ENCODE results near the gene DCST1.

The DCST1 gene

DNA sequence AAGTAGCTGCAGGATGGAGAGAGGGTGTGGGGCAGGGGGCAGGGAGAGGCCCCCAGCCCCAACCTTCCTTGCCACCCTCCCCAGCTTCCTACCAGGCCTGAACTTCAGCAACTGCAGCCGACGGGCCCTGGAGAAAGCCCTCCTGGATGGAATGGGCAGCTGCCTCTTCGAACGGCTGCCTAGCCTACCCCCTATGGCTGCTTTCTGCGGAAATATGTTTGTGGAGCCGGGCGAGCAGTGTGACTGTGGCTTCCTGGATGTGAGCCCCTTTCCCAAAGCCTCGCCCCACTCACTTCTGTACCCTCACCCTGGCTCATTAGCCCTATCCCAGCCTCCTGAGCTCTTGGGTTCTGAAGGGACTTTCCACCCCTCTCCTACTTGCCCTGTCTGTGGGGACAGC lies 23.5 kb downstream of the DCST1 start:
- DNase-seq: no peak

DNA sequence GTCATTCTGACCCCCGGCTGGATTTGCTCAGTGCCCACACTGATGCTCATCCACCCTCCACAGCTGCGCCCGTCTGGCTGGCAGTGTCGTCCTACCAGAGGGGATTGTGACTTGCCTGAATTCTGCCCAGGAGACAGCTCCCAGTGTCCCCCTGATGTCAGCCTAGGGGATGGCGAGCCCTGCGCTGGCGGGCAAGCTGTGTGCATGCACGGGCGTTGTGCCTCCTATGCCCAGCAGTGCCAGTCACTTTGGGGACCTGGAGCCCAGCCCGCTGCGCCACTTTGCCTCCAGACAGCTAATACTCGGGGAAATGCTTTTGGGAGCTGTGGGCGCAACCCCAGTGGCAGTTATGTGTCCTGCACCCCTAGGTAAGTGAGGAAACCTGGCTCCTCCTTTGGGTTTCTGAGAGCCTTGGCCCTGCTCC lies 24.2 kb downstream of the DCST1 start:
- no peak for DNase-seq

DNA sequence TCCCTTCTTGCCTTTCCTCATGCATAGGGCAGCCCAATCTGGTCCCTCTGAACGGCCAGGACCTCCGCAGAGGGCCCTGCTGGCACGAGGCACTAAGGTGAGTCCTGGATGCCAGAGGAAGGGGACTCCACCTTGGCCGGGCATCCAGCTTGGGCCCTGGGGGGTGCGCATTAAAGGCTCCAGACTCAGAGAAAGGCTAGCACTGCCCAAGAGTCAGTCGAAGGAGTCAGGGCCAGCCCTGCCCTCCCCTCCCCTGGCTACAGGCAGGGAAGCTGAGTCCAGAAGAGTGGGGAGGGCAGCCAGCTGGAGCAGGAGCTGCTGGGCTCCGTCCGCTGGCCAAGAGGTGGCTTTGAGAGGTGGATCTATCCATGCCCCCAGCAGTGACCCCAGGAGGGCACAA lies 27.1 kb downstream of the DCST1 start:
- DNase-seq: no peak

DNA sequence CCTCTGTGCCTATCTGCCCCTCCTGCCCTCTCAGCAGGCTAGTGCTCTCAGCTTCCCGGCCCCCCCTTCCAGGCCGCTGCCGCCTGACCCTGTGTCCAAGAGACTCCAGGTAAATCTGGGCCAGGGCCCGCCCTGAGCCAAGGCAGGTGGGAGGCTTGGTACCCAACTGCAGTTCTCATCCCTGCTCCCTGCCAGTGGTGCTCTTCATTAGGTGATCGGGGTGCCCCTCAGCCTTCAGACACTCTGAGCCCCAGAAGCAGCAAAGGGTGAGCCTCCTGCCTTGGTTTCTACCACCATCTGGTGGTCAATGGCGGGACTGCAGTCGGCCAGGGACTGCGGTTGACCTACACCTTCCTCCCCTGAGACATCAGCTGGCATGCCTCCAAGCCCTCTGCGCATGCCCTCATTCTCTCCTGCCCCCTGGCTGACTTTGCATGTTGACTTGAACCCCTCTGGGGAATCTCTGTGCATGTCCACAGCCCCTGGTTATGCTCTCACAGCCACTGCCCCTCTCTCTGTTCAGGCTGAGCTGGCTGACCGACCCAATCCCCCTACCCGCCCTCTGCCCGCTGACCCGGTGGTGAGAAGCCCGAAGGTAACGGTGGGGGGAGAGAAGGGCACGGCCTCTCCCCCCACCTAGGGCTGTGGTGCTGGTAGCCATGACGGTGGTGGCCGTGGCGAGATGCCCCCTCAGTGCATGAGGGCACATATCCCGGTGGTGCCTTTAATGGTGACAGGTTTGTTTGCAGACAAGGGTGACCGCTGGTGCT lies 27.9 kb downstream of the DCST1 start:
- DNase-seq: peak; percentile 80 to 98 (median 92)

DNA sequence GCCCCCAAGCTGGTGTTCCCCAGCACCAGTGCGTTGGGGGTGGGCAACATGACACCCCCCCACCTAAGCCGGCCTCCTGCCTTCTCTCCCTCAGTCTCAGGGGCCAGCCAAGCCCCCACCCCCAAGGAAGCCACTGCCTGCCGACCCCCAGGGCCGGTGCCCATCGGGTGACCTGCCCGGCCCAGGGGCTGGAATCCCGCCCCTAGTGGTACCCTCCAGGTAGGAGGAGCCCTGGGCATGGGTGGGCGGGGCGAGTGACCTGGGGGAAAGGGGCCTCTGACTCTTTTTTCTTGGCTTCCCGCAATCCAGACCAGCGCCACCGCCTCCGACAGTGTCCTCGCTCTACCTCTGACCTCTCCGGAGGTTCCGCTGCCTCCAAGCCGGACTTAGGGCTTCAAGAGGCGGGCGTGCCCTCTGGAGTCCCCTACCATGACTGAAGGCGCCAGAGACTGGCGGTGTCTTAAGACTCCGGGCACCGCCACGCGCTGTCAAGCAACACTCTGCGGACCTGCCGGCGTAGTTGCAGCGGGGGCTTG lies 28.6 kb downstream of the DCST1 start:
- no peak for DNase-seq

DNA sequence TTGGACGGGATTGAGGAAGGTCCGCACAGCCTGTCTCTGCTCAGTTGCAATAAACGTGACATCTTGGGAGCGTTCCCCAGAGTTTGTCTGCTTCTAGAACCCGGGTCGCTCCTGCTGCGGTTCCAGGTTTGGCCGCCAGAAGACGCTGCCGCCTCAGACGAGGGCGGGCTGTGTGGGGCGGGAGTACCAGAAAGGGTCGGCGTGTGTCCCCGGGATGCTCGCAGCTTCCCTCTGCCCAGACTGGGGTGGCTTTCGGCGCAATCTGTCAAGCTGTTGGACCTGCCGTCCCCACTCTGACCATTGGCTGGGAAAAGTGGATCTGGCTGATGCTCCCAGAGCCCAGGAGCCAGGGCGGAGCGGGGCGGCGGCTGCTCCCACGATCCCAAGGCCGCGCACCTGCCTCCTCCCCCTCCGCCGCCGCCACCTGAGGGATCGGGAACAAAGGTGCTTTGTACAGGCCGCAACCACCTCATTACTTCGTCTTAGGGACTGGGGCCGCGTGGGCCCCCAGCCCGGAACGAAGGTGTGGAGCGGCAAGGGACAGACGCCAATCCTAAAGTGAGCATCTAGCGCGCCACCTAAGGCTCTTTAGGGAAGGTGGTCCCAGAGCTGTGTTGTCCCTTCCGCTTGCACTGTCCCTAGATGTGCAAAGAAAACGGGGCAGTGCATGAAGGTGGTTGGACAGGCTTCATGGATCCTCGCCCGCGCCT lies 29.2 kb downstream of the DCST1 start:
- peak; percentile 39 to 50 (median 44) for DNase-seq

DNA sequence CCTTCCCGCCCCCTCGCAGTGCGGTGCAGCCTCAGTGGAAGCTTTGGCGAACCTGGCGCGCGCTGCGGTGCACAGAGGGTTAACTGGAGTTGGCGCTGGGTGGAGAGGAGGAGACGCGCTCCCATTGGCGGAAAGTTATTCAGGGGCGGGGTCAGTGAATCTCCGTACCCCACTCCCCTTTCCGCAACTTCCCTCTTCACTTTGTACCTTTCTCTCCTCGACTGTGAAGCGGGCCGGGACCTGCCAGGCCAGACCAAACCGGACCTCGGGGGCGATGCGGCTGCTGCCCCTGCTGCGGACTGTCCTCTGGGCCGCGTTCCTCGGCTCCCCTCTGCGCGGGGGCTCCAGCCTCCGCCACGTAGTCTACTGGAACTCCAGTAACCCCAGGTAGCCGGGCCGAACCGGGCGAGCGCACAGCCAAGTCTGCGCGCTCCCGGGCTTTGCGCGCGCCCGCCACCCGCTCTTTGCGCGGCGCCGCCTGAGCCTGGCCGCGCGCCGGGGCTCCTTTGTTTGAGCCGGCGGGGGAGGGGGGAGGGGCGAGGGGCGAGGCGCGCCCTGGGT lies 30.0 kb downstream of the DCST1 start, which contains the start of gene EFNA4:
TSS of gene EFNA4 (plus strand) at position 191 of the 561 bp plus-strand sequence. CDS start at position 275, 84 bp downstream.
- peak; percentile 52 to 69 (median 64) for DNase-seq

DNA sequence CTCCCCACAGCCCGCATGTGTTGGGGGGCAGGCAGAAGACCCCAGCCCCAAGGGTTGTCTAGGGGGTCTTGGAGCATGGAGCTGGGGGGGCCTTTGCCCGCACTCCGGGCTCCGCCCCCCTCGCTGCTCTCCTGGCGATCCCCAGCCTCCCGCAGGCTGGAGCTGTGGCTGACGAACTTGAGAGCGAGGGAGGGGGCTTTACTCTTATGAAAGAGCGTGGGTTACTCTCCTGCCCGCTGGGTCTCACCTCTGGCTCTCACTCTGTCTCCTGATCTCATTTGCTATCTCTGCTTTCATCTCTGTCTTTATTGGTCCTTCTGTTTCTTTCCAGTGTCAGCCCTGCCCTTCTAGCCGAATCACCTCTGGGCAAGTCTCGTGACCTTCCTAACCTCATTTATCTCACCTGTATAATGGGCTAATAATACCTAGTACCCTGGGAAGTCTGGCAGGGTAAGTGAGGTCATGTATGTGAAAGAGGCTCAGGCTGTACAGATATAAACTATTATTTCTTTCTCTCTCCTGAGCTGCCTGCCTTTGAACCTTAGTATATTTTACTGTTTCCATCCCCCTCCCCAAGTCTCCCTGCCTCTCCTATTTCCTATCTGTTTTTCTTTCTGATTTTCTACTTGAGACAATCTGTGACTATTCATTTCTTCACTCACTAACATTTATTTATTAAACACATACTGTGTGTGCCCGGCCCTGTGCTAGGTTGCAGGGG lies 30.6 kb downstream of the DCST1 start:
- DNase-seq: no peak

DNA sequence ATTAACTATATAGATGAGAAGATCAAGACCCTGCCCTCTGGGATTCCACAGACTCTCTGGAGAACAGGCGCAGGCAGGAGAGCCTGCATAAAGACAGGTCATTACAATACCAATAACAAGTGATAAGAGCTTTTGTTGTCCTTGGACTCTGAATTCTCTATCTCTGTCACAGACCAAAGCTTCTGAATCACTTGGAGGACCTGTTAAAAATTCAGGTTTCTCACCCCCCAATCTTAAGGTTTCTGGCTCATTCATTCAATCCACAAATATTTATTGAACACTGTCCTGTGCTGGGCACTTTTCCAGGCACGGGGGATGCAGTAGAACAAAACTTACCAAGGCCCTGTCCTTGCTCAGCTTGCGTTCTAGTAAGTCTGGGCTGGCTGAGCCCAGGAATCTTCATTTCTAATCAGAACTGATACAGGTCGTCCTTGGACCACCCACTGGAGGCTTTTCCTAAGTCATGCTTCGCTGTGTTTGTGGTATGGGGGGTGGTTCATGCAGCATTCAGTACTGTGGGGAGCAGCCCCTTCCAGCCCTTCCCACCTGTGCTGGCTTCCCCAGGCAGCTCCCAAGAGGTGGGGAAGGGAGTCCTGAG lies 31.3 kb downstream of the DCST1 start:
- no peak for DNase-seq

DNA sequence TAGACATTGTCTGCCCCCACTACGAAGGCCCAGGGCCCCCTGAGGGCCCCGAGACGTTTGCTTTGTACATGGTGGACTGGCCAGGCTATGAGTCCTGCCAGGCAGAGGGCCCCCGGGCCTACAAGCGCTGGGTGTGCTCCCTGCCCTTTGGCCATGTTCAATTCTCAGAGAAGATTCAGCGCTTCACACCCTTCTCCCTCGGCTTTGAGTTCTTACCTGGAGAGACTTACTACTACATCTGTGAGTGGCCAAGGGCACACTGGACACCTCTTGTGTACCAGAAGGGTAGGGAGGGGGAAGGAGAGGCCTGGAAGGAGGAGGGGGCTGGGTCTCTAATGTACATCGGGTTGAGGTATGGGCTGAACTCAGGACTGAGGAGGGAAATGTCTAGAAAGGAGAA lies 33.2 kb downstream of the DCST1 start:
- DNase-seq: no peak

DNA sequence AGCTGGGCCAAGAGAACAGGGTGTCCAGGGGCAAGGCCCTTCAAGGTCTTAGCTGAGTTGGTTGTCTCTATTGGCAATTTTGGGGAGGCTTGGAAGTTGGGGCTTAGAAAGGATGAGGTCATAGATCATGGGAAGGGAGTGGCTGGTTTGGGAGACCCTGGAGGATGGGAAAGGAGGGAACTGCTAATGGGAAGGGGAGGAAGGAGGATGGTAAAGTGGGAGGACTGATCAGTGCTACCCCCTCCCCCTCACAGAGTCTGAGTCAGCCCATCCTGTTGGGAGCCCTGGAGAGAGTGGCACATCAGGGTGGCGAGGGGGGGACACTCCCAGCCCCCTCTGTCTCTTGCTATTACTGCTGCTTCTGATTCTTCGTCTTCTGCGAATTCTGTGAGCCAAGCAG lies 35.0 kb downstream of the DCST1 start:
- DNase-seq: no peak

DNA sequence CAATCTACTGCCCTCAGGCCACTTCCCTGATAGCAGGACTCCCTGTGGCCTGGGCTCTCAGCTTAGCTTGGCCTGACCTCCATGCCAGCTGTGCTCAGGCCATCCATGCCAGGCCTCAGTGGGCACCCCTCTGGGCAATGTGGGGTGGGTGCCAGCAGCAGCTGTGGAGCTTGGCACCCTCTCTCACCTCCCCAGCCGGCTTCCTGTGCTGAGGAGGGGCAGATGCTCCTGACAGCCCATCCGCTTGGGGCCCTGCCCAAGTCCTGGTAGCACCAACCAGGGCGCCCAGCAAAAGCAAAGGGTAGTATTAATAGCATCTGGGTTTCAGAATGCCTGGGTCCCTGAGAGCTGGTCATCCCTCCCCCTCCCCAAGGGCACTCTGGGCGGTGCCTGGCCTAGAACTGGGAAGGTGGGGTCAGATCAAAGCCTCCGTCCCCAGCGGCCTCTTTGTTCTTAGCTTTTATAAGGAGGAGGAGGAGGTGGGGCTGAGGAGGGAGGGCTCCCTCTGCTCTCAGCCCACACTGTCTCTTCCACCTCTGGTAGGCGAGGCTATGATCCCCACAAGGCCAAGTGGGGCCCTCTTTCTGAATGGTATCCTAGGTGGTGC lies 36.0 kb downstream of the DCST1 start:
- DNase-seq: no peak

DNA sequence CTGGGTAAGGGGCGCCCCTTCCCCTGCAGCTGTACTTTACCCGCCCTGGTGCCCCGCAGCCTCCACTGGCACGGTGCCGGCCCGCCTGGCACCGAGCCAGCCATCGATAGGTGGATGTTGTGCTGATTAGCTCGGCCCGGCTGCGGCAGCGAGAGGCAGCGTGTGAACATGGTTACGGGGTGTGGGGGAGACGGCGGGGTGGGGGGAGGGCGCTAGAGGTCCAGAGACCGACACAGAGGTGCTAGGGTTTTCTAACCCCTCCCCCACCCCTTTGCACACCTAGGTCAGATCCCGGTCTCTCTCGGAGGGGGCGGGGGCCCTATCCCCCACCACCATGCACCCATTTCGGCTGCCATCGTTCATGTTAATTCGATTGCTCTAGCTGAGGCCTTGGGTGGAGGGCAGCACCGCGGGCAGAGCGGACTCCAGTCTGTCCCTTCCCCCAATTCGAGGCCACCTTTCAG lies 36.6 kb downstream of the DCST1 start:
- DNase-seq: no peak

DNA sequence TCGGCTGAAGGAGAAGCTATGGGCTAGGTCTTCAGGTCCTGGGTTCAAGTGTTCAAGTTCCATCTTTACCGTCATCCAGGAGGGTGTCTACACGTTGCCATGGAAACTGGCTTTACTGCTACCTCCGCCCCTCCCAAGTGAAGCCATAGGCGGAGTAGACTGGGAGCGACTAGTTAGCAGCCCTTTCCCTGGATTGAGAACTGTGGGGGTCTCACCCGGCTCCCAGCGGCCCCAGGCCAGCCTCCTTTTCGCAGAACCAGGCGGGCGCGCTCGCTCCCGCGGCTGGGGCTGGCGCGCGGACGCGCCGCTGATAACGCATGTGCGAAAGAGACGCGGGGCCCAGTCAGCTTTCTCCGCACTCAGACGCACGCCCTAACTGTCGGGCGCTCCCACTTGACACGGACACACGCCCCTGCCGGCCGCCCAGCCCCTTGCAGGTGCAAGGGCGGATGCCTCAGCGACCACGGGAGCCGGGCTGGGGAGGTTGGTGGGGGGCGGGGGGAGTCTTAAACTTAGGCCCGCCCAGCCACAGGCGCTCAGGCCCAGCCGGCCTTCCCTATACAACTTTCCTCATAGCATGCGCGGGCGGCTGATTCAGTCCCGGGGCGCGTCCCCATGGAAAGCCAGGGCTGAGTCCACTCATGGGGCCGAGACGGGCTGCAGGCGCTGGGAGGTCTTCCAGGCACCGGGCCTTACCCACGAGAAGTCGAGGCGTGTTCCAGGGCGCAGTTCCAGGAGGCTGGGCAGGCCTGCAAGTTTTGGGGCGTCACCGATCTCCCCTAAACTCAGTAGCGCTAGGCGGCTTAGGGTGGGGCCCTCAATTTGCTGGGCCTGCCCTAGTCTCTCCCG lies 37.3 kb downstream of the DCST1 start:
- peak; percentile 50 to 72 (median 64) for DNase-seq

DNA sequence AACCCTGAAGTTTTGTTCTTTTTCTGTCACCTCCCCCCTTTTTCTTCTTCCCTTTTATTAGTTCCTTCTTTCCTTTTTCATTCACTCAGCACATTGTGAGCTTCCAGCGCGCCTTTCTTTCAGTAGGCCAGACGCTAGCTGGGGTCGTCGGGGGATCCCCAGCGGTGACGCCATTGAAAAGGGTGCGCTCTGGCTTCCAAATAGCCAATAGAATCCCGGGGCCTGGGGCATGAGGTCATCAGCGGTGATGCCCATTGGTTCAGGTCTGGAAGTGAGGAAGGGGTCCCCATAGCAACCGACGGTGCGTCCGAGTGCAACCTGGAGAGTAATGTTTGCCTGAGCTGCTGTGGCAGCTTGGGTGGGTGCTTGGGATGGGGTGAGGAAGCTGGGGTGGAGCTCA lies 38.1 kb downstream of the DCST1 start:
- DNase-seq: no peak

DNA sequence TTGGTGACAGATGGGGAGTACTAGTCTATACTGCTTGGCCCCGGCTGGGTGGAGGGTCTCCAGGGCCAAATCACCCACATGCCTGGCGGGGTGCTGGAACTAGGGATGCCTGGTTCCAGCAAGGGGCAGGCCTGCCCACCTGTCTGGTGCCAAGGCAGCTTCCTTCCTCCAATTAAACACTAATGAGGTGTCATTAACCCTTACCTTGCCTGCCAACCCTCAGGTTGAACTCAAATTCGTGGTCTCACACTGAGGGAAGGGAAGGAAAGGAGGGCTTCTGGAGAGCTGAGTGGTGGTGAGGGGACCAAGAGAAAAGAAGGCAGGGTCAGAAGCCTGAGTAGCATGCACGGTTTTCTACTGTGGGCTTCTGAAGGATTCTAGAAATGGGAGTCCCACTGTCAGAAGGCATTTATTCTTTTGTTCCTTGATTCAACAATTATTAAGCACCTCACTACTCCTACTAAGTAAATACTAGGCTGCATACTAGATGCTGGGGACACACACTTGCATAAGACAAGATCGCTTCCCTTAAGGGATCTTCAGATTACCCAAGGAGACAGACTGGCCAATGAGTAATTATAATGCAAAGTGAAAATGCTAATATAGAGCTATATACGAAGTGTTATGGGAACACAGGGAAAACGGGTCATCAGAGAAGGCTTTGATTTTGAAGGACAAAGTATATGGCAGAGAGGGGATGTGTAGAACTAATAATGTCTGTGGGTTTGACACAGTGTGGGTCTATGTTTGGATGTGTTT lies 39.1 kb downstream of the DCST1 start:
- DNase-seq: no peak

DNA sequence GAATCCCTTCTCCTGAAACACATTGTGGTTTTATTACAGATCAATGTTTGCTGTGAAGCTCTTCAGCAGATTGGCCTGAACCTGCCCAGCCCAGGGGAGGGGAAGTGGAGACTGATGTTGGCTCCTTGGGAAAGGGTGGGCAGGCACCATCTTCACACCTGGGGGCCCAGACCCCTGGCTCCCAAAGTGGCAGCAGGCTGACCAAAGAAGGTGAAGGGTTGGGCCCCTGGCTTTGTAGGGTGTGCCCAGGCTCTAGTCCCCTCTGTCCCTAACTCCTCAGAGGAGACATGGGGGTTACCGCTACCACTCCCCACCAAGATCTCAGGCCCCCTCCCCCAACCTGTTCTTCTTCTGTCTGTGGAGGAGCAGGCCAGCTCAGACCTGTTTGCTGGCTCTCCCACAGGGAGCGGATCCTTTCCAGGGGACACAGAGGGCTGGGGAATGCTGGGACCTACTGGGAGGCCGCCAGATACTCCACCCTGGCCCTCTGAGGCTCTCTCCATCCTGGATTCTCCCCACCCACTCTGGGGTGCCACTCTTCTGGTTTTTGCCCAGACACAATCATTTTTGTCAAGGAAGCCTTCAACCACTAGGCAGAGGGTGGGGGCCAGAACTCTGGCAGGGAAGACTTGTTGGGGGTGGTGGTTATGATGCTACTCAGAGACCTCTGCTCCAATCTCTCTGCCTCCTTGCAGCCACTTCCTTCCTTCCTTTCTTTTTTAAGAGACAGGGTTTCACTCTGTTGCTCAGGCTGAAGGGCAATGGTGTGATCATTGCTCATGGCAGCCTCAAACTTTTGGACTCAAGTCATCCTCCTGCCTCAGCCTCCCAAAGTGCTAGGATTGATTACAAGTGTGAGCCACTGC lies 40.0 kb downstream of the DCST1 start:
- no peak for DNase-seq

DNA sequence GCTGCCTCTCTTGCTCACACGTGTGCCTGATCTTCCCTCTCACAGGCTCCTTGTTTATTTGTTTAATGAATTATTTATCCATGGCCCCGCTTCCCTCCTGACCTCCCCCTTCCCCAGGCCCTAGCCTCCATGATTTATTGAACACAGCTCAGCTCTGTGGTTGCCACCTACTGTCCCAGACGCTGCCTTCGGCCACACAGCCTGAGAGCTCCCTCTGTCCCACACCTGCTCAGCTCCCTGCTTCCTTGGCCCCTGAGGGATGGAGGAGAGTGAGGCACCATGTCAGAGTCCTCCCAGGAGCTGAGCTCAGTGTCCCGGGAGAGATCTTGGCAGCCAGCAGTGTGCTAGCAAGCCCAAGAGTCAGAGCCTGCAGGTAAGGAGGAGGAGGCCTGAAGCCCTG lies 41.9 kb downstream of the DCST1 start:
- no peak for DNase-seq

DNA sequence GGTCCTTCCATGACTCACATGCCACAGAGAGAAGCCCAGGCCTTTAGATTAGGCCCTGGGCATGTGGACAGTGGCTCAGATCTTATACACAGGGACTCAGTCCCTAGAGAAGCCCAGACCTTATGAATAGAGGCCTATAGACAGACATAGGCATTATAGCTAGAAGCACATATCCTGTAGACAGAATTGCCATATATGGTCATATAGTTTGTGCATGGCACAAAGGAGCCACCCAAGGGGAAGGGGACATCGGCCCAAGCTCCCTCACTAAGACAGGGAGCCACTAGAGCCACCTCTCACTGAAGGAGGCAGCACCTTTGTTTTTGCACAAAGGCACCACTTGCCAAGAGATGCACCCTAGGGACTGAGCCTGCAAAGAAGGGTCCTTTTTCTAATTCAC lies 42.7 kb downstream of the DCST1 start:
- DNase-seq: no peak
